GM21367 (cell line): ENCODE measurements around the gene PHF5A.

Experiments
- ATAC-seq: cut with Tn5 transposase; IDR thresholded peaks from one replicate; pipeline ENCODE4 v1.9.1; 2021; ENCODE audit not compliant: unreplicated experiment

PHF5A gene

DNA sequence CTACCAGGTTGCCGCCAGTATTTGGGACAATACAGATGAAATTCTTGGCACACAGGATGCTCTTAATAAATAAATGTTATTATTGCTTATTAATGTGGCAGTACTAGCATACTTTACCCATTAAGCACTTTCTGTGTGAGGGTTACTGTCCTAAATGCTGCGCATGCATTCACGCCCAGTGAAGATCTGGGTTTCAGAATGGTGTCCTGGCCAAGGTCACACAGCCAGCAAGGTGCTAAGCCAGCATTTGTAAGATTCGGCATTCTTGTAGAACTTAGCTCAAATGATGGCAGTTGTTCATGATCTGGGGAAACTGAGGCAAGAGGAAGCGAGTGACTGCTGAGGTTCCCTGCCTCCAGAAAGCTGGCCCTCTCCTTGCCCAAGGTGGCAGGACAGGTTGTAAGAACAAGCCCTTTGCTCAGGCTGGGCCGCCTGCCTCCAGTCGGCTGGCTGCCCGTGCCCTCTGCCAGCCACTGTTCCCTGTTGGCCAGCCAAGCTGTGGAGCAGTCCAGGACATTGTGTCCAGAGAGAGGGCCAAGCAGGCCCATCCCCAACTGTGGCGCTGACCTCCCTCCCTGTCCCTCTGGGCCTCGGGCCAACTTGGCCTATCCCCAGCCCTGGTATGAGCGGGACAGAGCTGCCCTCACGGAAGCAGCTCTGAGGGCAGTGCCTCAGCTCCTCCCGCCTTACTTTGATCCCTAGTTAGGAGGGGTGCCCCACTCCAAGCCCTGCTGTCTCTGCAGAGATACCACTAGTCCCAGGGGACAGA, 50.7 kb downstream of the PHF5A start:
- ATAC-seq, result no peak

DNA sequence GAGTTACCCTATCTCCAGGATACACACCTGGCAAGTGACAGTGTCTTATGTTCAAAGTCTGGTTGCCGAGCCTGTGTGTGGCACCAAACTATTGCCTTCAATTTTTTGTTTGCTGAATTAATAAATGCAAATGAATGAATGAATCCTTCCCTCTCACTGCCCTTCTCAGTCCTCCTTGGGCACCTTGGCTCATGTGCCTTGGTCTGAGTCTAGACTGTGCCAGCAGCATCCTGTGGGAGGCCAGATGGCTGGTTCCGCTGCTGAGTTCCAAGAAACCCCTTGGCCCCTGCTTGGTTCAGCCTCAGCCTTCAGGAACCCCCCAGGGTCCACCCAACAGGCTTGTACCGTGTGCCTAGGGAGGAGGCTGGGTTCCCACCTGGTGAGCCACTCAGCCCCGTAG, 52.9 kb downstream of the PHF5A start:
- ATAC-seq, result no peak

DNA sequence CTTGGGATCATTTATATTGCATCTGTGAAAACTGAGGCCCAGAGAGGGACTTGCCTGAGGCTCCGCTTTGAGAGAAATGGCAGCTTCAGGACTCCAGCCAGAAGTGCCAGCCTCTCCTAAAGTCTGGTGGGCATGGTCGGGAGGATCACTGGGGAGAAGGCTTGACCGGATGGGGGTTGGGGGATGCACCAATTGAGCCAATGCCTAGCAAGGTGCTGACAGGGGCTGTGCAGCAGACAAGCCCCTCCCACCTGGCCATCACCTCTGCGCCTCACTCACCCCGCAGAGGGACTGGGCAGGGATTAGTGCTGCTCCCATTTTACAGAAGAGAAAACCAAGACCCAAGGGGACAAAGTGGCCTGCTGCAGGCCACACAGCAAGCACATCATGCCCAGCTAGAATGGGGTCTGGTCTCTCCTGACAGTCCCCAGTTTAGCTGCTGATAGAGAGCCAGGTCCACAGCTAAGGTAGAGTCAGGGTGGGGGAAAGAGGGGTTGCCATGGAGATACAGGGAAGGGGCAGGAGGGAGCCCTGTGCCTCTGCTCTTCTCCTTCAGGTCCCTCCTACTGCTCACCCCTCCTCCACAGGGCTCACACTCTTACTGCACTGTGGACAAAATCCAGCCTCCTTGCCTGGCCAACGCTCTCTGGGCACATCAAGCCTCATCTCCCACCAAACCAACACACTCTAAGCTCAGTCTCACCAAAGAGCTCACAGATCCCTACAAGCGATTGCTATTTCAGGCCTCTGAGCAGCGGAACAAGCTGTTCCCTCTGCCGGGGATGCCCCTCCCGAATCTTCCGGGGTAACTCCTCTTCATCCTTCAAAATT, 57.3 kb downstream of the PHF5A start:
- ATAC-seq, result no peak

DNA sequence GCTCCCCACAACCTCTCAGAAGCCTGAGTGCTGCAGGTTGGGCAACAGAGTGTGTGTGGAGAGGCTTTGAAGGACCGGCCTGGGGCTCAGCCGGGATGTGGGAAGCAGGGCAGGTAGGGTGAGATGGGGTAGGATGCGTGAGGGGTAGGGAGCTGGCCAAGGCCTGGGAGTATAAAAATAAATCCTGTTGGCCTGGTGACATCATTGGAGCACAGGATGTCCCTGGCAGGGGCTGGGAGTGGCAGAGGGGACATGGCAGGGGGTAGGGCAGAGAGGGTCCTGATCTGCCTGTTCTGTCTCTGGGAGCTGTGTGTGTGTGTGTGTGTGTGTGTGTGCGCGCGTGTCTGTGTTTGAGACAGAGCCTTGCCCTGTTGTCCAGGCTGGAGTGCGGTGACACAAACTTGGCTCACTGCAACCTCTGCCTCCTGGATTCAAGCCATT, 58.2 kb downstream of the PHF5A start:
- no peak for ATAC-seq
